ENCODE measurements around the gene CKB.

Gene CKB

GRCh38 chr14:103510724-103511693 lies 11.6 kb downstream of the CKB start:
- Histone ChIP-seq H3K9ac (ENCODE audit: low read depth, low read length) (no peak overlapping the region), H3K4me3 (ENCODE audit: low read length) (no peak overlapping the region), H3K4me2 (ENCODE audit: low read length) (no peak overlapping the region), H3K4me1 (ENCODE audit: control insufficient read depth, insufficient read depth, low read length) (peaks cover 18% of the 10 kb centered on the region), H3K36me3 (ENCODE audit: insufficient read depth, low read length) (peaks cover 41% of the 10 kb centered on the region), H3K9me3 (replicated peaks; ENCODE audit: low read length) (no peaks in the 10 kb centered on the region), H3K27me3 (ENCODE audit: control insufficient read depth, insufficient read depth, low read length) (no peaks in the 10 kb centered on the region)

GRCh38 chr14:103509864-103510723 lies 12.5 kb downstream of the CKB start:
- H3K9me3 ChIP-seq (replicated peaks; ENCODE audit: low read length), result no peaks in the 10 kb centered on the region
- no peak overlapping the region for H3K4me2 ChIP-seq (ENCODE audit: low read length)
- no peak overlapping the region for H3K4me3 ChIP-seq (ENCODE audit: low read length)
- no peaks in the 10 kb centered on the region for H3K27me3 ChIP-seq (ENCODE audit: control insufficient read depth, insufficient read depth, low read length)
- H3K4me1 ChIP-seq (ENCODE audit: control insufficient read depth, insufficient read depth, low read length), result peaks cover 18% of the 10 kb centered on the region
- peaks cover 46% of the 10 kb centered on the region for H3K36me3 ChIP-seq (ENCODE audit: insufficient read depth, low read length)
- H3K9ac ChIP-seq (ENCODE audit: low read depth, low read length), result no peak overlapping the region

- H3K27me3 ChIP-seq (ENCODE audit: control insufficient read depth, insufficient read depth, low read length), result no peaks in the 10 kb centered on the region
- H3K36me3 ChIP-seq (ENCODE audit: insufficient read depth, low read length), result peaks cover 53% of the 10 kb centered on the region
Measured at GRCh38 chr14:103508521-103509329, 13.9 kb downstream of the CKB start.

GRCh38 chr14:103507751-103508150 lies 14.9 kb downstream of the CKB start:
- Histone ChIP-seq H3K36me3 (ENCODE audit: insufficient read depth, low read length) (peaks cover 63% of the 10 kb centered on the region), H3K9me3 (replicated peaks; ENCODE audit: low read length) (no peaks in the 10 kb centered on the region), H3K9ac (ENCODE audit: low read depth, low read length) (no peak overlapping the region), H3K4me3 (ENCODE audit: low read length) (no peak overlapping the region), H3K4me2 (ENCODE audit: low read length) (no peak overlapping the region), H3K4me1 (ENCODE audit: control insufficient read depth, insufficient read depth, low read length) (peaks cover 6% of the 10 kb centered on the region), H3K27me3 (ENCODE audit: control insufficient read depth, insufficient read depth, low read length) (no peaks in the 10 kb centered on the region)

More at GRCh38 chr14:103508521-103509329, 13.9 kb downstream of the CKB start:
- H3K9me3 ChIP-seq (replicated peaks; ENCODE audit: low read length), result no peaks in the 10 kb centered on the region
- H3K4me3 ChIP-seq (ENCODE audit: low read length), result no peak overlapping the region
- H3K4me2 ChIP-seq (ENCODE audit: low read length), result no peak overlapping the region
- H3K4me1 ChIP-seq (ENCODE audit: control insufficient read depth, insufficient read depth, low read length), result peaks cover 16% of the 10 kb centered on the region
- no peak overlapping the region for H3K9ac ChIP-seq (ENCODE audit: low read depth, low read length)

- Histone ChIP-seq H3K27me3 (ENCODE audit: control insufficient read depth, insufficient read depth, low read length) (no peaks in the 10 kb centered on the region), H3K4me3 (ENCODE audit: low read length) (no peak overlapping the region), H3K4me2 (ENCODE audit: low read length) (no peak overlapping the region), H3K9me3 (replicated peaks; ENCODE audit: low read length) (no peaks in the 10 kb centered on the region), H3K9ac (ENCODE audit: low read depth, low read length) (no peak overlapping the region), H3K36me3 (ENCODE audit: insufficient read depth, low read length) (peaks cover 76% of the 10 kb centered on the region), H3K4me1 (ENCODE audit: control insufficient read depth, insufficient read depth, low read length) (peaks cover 4% of the 10 kb centered on the region)
Measured at GRCh38 chr14:103504991-103505565, 17.6 kb downstream of the CKB start.

- H3K9ac ChIP-seq (ENCODE audit: low read depth, low read length), result no peak overlapping the region
- no peaks in the 10 kb centered on the region for H3K9me3 ChIP-seq (replicated peaks; ENCODE audit: low read length)
- no peak overlapping the region for H3K4me2 ChIP-seq (ENCODE audit: low read length)
- H3K4me3 ChIP-seq (ENCODE audit: low read length), result no peak overlapping the region
- peaks cover 70% of the 10 kb centered on the region for H3K36me3 ChIP-seq (ENCODE audit: insufficient read depth, low read length)
- H3K4me1 ChIP-seq (ENCODE audit: control insufficient read depth, insufficient read depth, low read length), result peaks cover 4% of the 10 kb centered on the region
- H3K27me3 ChIP-seq (ENCODE audit: control insufficient read depth, insufficient read depth, low read length), result no peaks in the 10 kb centered on the region
Measured at GRCh38 chr14:103503296-103503695, 19.3 kb downstream of the CKB start.

GRCh38 chr14:103502877-103503276 lies 19.8 kb downstream of the CKB start:
- H3K4me3 ChIP-seq (ENCODE audit: low read length), result no peak overlapping the region

GRCh38 chr14:103501921-103502669 lies 20.5 kb downstream of the CKB start:
- Histone ChIP-seq H3K4me1 (ENCODE audit: control insufficient read depth, insufficient read depth, low read length) (peaks cover 4% of the 10 kb centered on the region), H3K4me2 (ENCODE audit: low read length) (no peak overlapping the region), H3K36me3 (ENCODE audit: insufficient read depth, low read length) (peaks cover 69% of the 10 kb centered on the region), H3K27me3 (ENCODE audit: control insufficient read depth, insufficient read depth, low read length) (no peaks in the 10 kb centered on the region), H3K9me3 (replicated peaks; ENCODE audit: low read length) (no peaks in the 10 kb centered on the region), H3K4me3 (ENCODE audit: low read length) (no peak overlapping the region), H3K9ac (ENCODE audit: low read depth, low read length) (no peak overlapping the region)

More at GRCh38 chr14:103502877-103503276, 19.8 kb downstream of the CKB start:
- no peak overlapping the region for H3K4me2 ChIP-seq (ENCODE audit: low read length)
- no peaks in the 10 kb centered on the region for H3K9me3 ChIP-seq (replicated peaks; ENCODE audit: low read length)
- H3K36me3 ChIP-seq (ENCODE audit: insufficient read depth, low read length), result peaks cover 72% of the 10 kb centered on the region
- no peak overlapping the region for H3K9ac ChIP-seq (ENCODE audit: low read depth, low read length)
- peaks cover 4% of the 10 kb centered on the region for H3K4me1 ChIP-seq (ENCODE audit: control insufficient read depth, insufficient read depth, low read length)
- no peaks in the 10 kb centered on the region for H3K27me3 ChIP-seq (ENCODE audit: control insufficient read depth, insufficient read depth, low read length)

GRCh38 chr14:103501041-103501870 lies 21.4 kb downstream of the CKB start:
- Histone ChIP-seq H3K27me3 (ENCODE audit: control insufficient read depth, insufficient read depth, low read length) (no peaks in the 10 kb centered on the region), H3K4me3 (ENCODE audit: low read length) (no peak overlapping the region), H3K4me2 (ENCODE audit: low read length) (no peak overlapping the region), H3K9ac (ENCODE audit: low read depth, low read length) (no peak overlapping the region), H3K4me1 (ENCODE audit: control insufficient read depth, insufficient read depth, low read length) (peaks cover 4% of the 10 kb centered on the region), H3K9me3 (replicated peaks; ENCODE audit: low read length) (no peaks in the 10 kb centered on the region), H3K36me3 (ENCODE audit: insufficient read depth, low read length) (peaks cover 68% of the 10 kb centered on the region)
